NB4 (cell line): Measurements from ENCODE around the gene MPHOSPH9.

Experiments used
- MAX ChIP-seq: IDR thresholded peaks from 2 replicates; pipeline ENCODE4 v1.6.1; 2011; ENCODE audit warnings: low read depth, low read length
- MYC ChIP-seq: IDR thresholded peaks from 2 replicates; pipeline ENCODE4 v1.6.1; 2011; ENCODE audit warnings: low read depth, low read length
- POLR2A ChIP-seq: IDR thresholded peaks from 2 replicates; pipeline ENCODE4 v1.6.1; 2011; ENCODE audit warnings: mild to moderate bottlenecking; ENCODE audit not compliant: insufficient read length; ENCODE audit errors: extremely low read depth
- TF ChIP-seq, protein P1 (sequence below): IDR thresholded peaks from one replicate; pipeline ENCODE4 v1.5.1; 2012; ENCODE audit warnings: low read depth, low read length

DNA sequence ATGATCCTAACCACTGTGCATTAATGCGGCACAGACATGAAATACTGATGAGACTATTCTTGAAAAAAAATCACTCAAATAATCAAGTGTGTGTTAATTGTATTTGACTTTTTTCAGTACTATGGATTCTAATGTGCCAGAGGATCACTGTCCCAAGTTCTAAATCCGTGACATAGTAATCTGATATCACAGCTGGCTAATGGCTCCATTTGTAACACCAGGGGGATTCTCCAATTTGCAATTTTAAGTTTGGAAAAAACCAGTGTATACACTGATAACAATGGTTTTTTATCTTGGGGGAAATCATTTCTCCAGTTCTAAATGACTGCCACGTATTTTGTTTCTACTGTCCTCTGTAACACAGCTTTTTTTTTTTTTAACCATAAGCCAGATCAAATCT, 33.0 kb downstream of the MPHOSPH9 start:
- TF ChIP-seq POLR2A (no peak), MYC (no peak), MAX (no peak)
- TF ChIP-seq, protein P1, sequence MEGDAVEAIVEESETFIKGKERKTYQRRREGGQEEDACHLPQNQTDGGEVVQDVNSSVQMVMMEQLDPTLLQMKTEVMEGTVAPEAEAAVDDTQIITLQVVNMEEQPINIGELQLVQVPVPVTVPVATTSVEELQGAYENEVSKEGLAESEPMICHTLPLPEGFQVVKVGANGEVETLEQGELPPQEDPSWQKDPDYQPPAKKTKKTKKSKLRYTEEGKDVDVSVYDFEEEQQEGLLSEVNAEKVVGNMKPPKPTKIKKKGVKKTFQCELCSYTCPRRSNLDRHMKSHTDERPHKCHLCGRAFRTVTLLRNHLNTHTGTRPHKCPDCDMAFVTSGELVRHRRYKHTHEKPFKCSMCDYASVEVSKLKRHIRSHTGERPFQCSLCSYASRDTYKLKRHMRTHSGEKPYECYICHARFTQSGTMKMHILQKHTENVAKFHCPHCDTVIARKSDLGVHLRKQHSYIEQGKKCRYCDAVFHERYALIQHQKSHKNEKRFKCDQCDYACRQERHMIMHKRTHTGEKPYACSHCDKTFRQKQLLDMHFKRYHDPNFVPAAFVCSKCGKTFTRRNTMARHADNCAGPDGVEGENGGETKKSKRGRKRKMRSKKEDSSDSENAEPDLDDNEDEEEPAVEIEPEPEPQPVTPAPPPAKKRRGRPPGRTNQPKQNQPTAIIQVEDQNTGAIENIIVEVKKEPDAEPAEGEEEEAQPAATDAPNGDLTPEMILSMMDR, result no peak
